Sigmoid colon (tissue), 3 donors: Measurements from ENCODE around the gene NUMBL.

Source experiments
- POLR2A ChIP-seq, 2 donors: fragments of 450-650 bp; IDR thresholded peaks; one replicate each; pipeline ENCODE4 v1.6.1; 2016; ENCODE audit warnings: antibody characterized with exemption in 2 of 2, mild to moderate bottlenecking in 2 of 2, moderate library complexity in 2 of 2
- TF ChIP-seq, protein P1 (sequence below), 4 experiments: fragments of 450-650 bp in 3 of 4; fragments of 200-600 bp in 1 of 4; IDR thresholded peaks; one replicate each; pipeline ENCODE4 v1.5.1; 2016 to 2019; ENCODE audit warnings: antibody characterized with exemption in 4 of 4, mild to moderate bottlenecking in 3 of 4, moderate library complexity in 2 of 4

GRCh38 chr19:40677156-40677555 lies 13.3 kb downstream of the NUMBL start:
- TF ChIP-seq, protein P1, sequence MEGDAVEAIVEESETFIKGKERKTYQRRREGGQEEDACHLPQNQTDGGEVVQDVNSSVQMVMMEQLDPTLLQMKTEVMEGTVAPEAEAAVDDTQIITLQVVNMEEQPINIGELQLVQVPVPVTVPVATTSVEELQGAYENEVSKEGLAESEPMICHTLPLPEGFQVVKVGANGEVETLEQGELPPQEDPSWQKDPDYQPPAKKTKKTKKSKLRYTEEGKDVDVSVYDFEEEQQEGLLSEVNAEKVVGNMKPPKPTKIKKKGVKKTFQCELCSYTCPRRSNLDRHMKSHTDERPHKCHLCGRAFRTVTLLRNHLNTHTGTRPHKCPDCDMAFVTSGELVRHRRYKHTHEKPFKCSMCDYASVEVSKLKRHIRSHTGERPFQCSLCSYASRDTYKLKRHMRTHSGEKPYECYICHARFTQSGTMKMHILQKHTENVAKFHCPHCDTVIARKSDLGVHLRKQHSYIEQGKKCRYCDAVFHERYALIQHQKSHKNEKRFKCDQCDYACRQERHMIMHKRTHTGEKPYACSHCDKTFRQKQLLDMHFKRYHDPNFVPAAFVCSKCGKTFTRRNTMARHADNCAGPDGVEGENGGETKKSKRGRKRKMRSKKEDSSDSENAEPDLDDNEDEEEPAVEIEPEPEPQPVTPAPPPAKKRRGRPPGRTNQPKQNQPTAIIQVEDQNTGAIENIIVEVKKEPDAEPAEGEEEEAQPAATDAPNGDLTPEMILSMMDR (IDR thresholded peaks at IDR 0.05) = no peak
- TF ChIP-seq POLR2A (IDR thresholded peaks at IDR 0.05) = no peak
